ENCODE measurements around the gene POU5F1.
"Not testable (repeated sequence)": the region's sequence is repeated elsewhere in the genome, so short reads cannot be mapped to it uniquely, and the experiment has no call there.

Gene POU5F1

GRCh38 chr6:31190488-31190887, 20.0 kb upstream of the POU5F1 start:
- DNase-seq, result no peak

- DNase-seq, result not testable (repeated sequence)
These were observed 18.7 kb upstream of the POU5F1 start for GRCh38 chr6:31189223-31189622.

GRCh38 chr6:31187780-31188194, 17.3 kb upstream of the POU5F1 start:
- no peak for DNase-seq

- no peak for DNase-seq
These were observed 15.7 kb upstream of the POU5F1 start for GRCh38 chr6:31186052-31186734.

GRCh38 chr6:31185695-31186051, 15.2 kb upstream of the POU5F1 start:
- not testable (repeated sequence) for DNase-seq

- not testable (repeated sequence) for DNase-seq
These were observed 13.4 kb upstream of the POU5F1 start for GRCh38 chr6:31183859-31184258.

GRCh38 chr6:31183287-31183686, 12.8 kb upstream of the POU5F1 start:
- not testable (repeated sequence) for DNase-seq

GRCh38 chr6:31180500-31180899, 10.0 kb upstream of the POU5F1 start:
- DNase-seq, result no peak

- DNase-seq, result no peak
These were observed 9.4 kb upstream of the POU5F1 start for GRCh38 chr6:31179896-31180295.

- DNase-seq, result no peak
These were observed 8.5 kb upstream of the POU5F1 start for GRCh38 chr6:31179042-31179386.

- DNase-seq, result no peak
These were observed 7.9 kb upstream of the POU5F1 start for GRCh38 chr6:31178143-31179041.

GRCh38 chr6:31175971-31176370, 5.5 kb upstream of the POU5F1 start:
- DNase-seq, result no peak

GRCh38 chr6:31174378-31174777, 3.9 kb upstream of the POU5F1 start:
- no peak for DNase-seq

- DNase-seq, result no peak
These were observed 2.9 kb upstream of the POU5F1 start for GRCh38 chr6:31173406-31173805.

GRCh38 chr6:31172973-31173384, 2.5 kb upstream of the POU5F1 start:
- DNase-seq, result no peak

GRCh38 chr6:31171931-31172905, 1.7 kb upstream of the POU5F1 start:
- no peak for DNase-seq

- no peak for DNase-seq
These were observed 647 bp upstream of the POU5F1 start for GRCh38 chr6:31170987-31171671.

GRCh38 chr6:31169858-31170599, 453 bp downstream of the POU5F1 start:
- DNase-seq, result not testable (repeated sequence)

- DNase-seq, result peak in 1 of 3 experiments; percentile 14
These were observed 1.2 kb downstream of the POU5F1 start for GRCh38 chr6:31169123-31169857.

GRCh38 chr6:31168606-31169005, 1.9 kb downstream of the POU5F1 start:
- no peak for DNase-seq

- DNase-seq, result no peak
These were observed 4.5 kb downstream of the POU5F1 start for GRCh38 chr6:31165986-31166385.
